LNCAP (cell line): Measurements from ENCODE around the gene HBZ.

Source experiments
- TF ChIP-seq, protein P1 (sequence below): fragments of 450-650 bp; IDR thresholded peaks from 2 replicates; pipeline ENCODE4 v1.5.1; 2017; ENCODE audit warnings: mild to moderate bottlenecking

The HBZ gene

GRCh38 chr16:155031-155398 lies 2.6 kb downstream of the HBZ start:
- TF ChIP-seq, protein P1, sequence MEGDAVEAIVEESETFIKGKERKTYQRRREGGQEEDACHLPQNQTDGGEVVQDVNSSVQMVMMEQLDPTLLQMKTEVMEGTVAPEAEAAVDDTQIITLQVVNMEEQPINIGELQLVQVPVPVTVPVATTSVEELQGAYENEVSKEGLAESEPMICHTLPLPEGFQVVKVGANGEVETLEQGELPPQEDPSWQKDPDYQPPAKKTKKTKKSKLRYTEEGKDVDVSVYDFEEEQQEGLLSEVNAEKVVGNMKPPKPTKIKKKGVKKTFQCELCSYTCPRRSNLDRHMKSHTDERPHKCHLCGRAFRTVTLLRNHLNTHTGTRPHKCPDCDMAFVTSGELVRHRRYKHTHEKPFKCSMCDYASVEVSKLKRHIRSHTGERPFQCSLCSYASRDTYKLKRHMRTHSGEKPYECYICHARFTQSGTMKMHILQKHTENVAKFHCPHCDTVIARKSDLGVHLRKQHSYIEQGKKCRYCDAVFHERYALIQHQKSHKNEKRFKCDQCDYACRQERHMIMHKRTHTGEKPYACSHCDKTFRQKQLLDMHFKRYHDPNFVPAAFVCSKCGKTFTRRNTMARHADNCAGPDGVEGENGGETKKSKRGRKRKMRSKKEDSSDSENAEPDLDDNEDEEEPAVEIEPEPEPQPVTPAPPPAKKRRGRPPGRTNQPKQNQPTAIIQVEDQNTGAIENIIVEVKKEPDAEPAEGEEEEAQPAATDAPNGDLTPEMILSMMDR = no peak

- TF ChIP-seq, protein P1 = no peak
These were observed 6.8 kb downstream of the HBZ start for GRCh38 chr16:159136-159849.

GRCh38 chr16:160691-161190 lies 8.3 kb downstream of the HBZ start:
- TF ChIP-seq, protein P1 = no peak

- TF ChIP-seq, protein P1 = no peak
These were observed 10.0 kb downstream of the HBZ start for GRCh38 chr16:162271-162991.

- TF ChIP-seq, protein P1 = no peak
These were observed 12.5 kb downstream of the HBZ start for GRCh38 chr16:164827-165538.

GRCh38 chr16:165539-166374 lies 13.3 kb downstream of the HBZ start, which contains the start of gene HBM:
Gene HBM (plus strand): TSS chr16:165978. CDS start chr16:165998, 20 bp downstream.
- TF ChIP-seq, protein P1 = no peak
